Neural cell (in vitro differentiated cells): Measurements from ENCODE around the gene PPM1B.

Experiments used
- RAD21 ChIP-seq: fragments of 450-650 bp; conservative IDR thresholded peaks from 2 replicates; pipeline ENCODE4 v1.6.1; 2014; ENCODE audit warnings: antibody characterized with exemption, mild to moderate bottlenecking, moderate library complexity
- TAF1 ChIP-seq: IDR thresholded peaks from 2 replicates; pipeline ENCODE4 v1.6.1; 2012; ENCODE audit warnings: low read depth
- TF ChIP-seq, protein P1 (sequence below): fragments of 450-650 bp; IDR thresholded peaks from 2 replicates; pipeline ENCODE4 v1.5.1; 2014; ENCODE audit warnings: antibody characterized with exemption, mild to moderate bottlenecking, moderate library complexity; ENCODE audit not compliant: poor library complexity, severe bottlenecking

DNA sequence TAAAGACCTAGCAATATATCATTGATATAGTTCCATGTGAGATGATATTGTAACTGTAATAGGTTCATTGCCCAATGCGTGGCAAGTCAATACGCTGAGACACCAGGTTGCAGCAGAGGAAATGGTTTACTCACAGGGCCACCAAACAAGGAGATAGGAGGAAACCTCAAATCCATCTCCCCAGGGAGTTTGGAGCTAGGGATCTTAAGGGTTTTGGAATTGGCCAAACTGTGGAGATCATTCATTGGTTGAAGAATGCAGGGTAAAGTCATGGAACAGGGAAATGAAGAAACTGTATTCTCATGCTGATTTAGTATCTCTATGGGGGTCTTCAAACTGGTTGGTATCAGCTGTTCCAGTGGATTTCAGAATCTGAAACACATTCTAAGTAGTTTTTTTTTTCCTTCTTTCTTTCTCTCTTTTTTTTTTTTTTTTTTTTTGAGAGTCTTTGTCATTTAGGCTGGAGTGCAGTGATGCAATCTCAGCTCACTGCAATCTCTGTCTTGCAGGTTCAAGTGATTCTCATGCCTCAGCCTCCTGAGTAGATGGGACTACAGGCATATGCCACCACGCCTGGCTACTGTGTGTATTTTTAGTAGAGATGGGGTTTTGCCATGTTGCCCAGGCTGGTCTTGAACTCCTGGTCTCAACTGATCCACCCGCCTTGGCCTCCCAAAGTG lies 30.7 kb upstream of the PPM1B start:
- TF ChIP-seq RAD21 (no peak), TAF1 (no peak)
- TF ChIP-seq, protein P1, sequence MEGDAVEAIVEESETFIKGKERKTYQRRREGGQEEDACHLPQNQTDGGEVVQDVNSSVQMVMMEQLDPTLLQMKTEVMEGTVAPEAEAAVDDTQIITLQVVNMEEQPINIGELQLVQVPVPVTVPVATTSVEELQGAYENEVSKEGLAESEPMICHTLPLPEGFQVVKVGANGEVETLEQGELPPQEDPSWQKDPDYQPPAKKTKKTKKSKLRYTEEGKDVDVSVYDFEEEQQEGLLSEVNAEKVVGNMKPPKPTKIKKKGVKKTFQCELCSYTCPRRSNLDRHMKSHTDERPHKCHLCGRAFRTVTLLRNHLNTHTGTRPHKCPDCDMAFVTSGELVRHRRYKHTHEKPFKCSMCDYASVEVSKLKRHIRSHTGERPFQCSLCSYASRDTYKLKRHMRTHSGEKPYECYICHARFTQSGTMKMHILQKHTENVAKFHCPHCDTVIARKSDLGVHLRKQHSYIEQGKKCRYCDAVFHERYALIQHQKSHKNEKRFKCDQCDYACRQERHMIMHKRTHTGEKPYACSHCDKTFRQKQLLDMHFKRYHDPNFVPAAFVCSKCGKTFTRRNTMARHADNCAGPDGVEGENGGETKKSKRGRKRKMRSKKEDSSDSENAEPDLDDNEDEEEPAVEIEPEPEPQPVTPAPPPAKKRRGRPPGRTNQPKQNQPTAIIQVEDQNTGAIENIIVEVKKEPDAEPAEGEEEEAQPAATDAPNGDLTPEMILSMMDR, result no peak
